ENCODE data around the gene CLCN2.
"Not testable (repeated sequence)": the region's sequence is repeated elsewhere in the genome, so short reads cannot be mapped to it uniquely, and the experiment has no call there.

The CLCN2 gene

GRCh38 chr3:184345317-184346144, 15.9 kb downstream of the CLCN2 start:
- peak; percentile 94 for DNase-seq (ENCODE audit: low spot score)

GRCh38 chr3:184344579-184345316, 16.7 kb downstream of the CLCN2 start:
- no peak for DNase-seq (ENCODE audit: low spot score)

GRCh38 chr3:184343200-184343876, 18.1 kb downstream of the CLCN2 start:
- no peak for DNase-seq (ENCODE audit: low spot score)

GRCh38 chr3:184341925-184342324, 19.5 kb downstream of the CLCN2 start:
- peak; percentile 64 for DNase-seq (ENCODE audit: low spot score)

- DNase-seq (ENCODE audit: low spot score), result not testable (repeated sequence)
These were observed 21.8 kb downstream of the CLCN2 start for GRCh38 chr3:184339451-184340135.

GRCh38 chr3:184339001-184339400, 22.4 kb downstream of the CLCN2 start:
- no peak for DNase-seq (ENCODE audit: low spot score)

- peak; percentile 44 for DNase-seq (ENCODE audit: low spot score)
These were observed 22.9 kb downstream of the CLCN2 start for GRCh38 chr3:184338511-184338945.

- no peak for DNase-seq (ENCODE audit: low spot score)
These were observed 23.4 kb downstream of the CLCN2 start for GRCh38 chr3:184337981-184338380.

GRCh38 chr3:184337399-184337714, 24.0 kb downstream of the CLCN2 start, which contains the start of gene FAM131A:
TSS of gene FAM131A (plus strand) at chr3:184337600. CDS start at chr3:184337631, 31 bp downstream.
- DNase-seq (ENCODE audit: low spot score), result no peak

GRCh38 chr3:184336547-184337398, 24.6 kb downstream of the CLCN2 start:
- DNase-seq (ENCODE audit: low spot score), result peak; percentile 59

GRCh38 chr3:184335661-184336546, 25.5 kb downstream of the CLCN2 start:
- peak; percentile 75 for DNase-seq (ENCODE audit: low spot score)

GRCh38 chr3:184335291-184335660, 26.1 kb downstream of the CLCN2 start:
- DNase-seq (ENCODE audit: low spot score), result no peak

GRCh38 chr3:184334470-184335158, 26.8 kb downstream of the CLCN2 start:
- DNase-seq (ENCODE audit: low spot score), result peak; percentile 88

- no peak for DNase-seq (ENCODE audit: low spot score)
These were observed 27.7 kb downstream of the CLCN2 start for GRCh38 chr3:184333700-184334099.

GRCh38 chr3:184333190-184333589, 28.2 kb downstream of the CLCN2 start:
- DNase-seq (ENCODE audit: low spot score), result no peak

GRCh38 chr3:184332370-184333090, 28.9 kb downstream of the CLCN2 start:
- peak; percentile 95 for DNase-seq (ENCODE audit: low spot score)

GRCh38 chr3:184328516-184328915, 32.9 kb downstream of the CLCN2 start:
- DNase-seq (ENCODE audit: low spot score), result no peak

- DNase-seq (ENCODE audit: low spot score), result no peak
These were observed 34.2 kb downstream of the CLCN2 start for GRCh38 chr3:184327171-184327570.
